D721Med (cell line): ENCODE data around the gene GRK1.

ENCODE experiments used
- DNase-seq: peaks from one replicate; pipeline ENCODE4 v3.0.0; 2011; ENCODE audit warnings: low spot score; ENCODE audit not compliant: insufficient read length
- FAIRE-seq: peaks from 2 replicates; lab custom pipeline; 2011; peaks lifted over from hg19 to GRCh38; lab: Jason Lieb, UNC
- TF ChIP-seq, protein P1 (sequence below): IDR thresholded peaks from 2 replicates; pipeline ENCODE4 v1.5.1; 2012; ENCODE audit warnings: mild to moderate bottlenecking, control low read depth; ENCODE audit not compliant: insufficient read depth; ENCODE audit errors: missing control alignments

The GRK1 gene

DNA sequence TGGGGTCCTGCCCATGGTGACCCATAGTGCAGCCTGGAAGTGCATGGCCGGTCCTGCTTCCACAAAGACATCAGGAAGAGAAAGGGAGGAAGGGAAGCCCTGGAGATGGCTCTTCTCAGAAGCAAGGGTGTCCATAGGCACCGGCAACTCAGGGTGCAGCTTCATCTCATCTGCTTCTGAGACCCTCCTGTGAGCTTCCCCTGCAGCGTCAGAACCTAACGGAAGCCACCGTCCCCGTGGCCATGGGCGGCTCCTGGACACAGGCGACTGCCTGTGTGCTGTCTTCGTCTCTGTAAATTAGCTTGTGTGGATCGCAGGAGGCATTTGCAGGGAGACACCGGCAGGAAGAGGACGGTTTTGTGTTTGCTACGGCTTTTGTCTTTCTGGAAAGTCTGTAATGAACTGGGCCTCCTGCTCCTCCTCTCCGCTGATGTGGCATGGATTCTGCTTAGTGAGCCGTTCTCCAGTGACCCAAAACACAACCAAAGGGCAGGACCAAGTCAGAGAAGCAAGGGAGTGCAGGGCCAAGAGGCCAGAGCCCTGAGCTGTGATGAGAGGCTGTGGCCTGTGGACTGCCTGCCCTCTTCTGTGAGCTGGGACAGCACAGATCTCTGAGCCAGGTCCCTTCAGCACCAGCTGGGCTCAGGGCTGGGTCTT is 11.5 kb upstream of the GRK1 start:
- TF ChIP-seq, protein P1, sequence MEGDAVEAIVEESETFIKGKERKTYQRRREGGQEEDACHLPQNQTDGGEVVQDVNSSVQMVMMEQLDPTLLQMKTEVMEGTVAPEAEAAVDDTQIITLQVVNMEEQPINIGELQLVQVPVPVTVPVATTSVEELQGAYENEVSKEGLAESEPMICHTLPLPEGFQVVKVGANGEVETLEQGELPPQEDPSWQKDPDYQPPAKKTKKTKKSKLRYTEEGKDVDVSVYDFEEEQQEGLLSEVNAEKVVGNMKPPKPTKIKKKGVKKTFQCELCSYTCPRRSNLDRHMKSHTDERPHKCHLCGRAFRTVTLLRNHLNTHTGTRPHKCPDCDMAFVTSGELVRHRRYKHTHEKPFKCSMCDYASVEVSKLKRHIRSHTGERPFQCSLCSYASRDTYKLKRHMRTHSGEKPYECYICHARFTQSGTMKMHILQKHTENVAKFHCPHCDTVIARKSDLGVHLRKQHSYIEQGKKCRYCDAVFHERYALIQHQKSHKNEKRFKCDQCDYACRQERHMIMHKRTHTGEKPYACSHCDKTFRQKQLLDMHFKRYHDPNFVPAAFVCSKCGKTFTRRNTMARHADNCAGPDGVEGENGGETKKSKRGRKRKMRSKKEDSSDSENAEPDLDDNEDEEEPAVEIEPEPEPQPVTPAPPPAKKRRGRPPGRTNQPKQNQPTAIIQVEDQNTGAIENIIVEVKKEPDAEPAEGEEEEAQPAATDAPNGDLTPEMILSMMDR = no peak
- FAIRE-seq = no peak
- no peak for DNase-seq

DNA sequence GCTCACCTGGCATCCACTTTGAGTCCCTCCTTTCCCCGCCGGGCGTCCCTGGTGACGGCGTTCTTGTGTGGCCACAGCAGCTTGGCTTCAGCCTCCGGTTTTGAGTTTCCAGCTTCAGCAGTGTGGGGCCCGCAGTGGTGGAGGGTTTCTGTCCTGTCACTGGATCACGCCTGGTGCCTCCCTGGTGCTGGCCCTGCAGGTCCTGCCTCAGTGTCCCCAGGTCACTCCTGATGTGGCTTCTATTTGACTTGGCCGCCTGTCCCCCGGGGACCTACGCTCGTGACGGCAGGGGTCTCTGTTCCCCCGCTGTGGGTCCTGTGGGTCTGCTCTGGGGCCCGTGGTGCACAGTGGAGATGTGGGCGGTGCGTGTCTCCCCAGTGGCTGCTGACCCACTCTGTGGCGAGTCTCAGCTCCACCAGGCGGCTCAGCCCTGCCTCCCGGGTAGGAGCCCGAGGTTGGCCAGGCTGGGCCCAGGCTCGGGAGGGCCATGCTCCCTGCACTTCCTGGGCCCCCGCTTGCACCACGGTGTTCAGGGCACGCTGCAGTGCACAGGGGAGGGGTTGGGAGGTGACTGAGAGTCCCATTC is 10.9 kb upstream of the GRK1 start:
- FAIRE-seq = no peak
- no peak for DNase-seq
- TF ChIP-seq, protein P1 = no peak

DNA sequence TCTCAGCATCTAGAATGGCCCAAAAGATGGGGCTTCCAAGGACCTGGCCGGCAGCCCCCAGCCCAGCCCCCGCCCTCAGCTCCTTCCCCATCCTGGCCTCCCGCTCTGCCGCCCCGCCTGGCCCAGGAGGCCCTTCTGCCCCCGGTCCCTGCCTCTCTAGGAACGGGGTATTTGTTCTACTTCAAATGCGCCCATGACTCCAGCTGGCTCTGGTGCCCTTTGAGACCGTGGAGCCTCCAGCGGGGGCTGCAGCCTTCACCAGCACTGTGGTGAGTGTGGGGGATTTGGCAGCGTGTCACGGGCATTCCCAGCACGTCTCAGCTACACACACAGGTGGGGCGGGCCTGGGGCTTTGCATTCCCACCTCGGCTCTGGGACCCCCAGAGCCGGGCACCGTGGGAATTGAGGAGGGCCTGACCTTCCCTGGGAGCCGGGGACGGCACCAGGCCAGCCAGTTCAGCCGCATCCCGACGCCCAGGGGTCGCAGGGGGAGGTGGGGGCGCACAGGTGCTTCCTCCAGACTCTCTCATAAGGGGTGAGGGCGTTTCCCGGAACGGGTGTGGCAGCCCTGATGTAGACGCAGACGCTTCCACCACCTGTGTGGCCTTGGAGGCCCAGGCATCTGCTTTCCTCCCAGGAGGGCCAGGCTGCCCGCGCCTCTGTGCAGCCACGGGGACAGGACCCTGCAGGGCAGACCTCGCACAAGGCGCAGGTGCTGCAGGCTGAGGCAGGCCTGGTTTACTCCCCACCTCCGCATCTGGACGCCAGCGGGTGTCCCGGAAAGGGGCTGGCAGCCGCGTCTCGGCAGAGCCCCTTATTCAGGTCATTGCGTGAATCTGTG is 10.0 kb upstream of the GRK1 start:
- FAIRE-seq (no peak), DNase-seq (no peak)
- TF ChIP-seq, protein P1 = no peak

DNA sequence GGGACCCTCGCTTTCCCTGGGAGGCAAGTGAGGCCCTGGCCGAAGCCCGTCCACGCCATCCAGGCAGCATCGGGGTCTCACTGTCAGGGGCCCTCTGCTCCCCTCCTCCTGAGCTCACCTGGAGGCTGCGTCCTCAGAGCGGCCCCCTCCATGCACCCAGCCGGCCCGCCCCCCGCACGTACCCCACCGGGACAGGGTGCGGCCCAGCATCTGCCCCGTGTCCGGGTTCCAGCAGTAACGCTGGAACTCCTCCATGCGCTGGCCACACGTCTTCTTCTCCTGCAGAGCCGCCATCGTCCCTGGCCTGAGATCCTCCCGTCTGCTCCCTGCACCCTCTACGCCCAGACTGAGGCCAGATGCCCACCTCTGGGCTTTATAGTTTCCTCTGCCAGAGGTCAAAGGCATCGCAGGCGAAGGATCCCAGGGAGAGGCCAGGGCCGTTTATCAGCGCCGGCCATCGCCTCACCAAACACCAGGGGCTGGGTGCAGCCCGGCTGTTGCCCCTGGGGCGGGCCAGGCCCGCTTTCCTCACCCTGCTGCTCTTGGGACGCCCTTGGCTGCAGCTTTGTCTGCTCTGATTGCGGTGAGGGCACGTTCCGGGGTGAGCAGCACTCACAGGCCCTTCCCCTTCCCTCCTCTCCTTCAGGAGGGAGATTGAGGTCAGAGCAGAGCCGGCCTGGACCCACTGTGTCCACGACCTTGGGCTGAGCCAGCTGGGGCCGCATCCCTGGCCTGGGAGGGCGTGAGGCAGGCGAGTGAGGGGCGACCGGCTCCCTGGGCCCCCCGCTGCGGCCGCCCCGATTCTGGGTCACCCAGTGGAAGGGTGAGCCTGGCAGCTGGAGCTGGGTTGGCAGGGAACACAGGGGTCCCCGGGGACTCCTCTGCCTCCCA is 8.9 kb upstream of the GRK1 start, which contains the start of gene ATP4B:
ATP4B (minus strand) TSS at position 348 of the 891 bp plus-strand sequence; CDS start at position 294, 54 bp downstream.
- TF ChIP-seq, protein P1 = no peak
- no peak for FAIRE-seq
- no peak for DNase-seq

DNA sequence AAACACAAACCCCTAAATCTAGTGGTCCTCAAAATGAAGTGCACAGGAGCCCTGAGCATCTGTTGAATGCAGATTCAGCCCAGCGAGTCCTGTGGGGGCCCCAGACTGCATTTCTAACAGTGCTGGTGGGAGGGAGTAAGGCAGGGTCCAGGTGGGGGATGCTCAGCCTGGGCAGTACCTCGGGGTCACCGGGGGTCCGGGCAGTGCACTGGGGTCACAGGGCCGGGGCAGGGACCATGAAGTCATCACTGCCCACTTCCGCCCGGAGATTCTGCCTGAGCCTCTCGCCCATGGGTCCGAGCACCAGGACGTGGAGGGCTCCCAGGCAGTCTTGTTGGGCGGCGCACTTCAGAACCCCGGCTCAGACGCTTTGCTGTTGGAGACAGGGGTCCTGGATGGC is 8.2 kb upstream of the GRK1 start:
- DNase-seq = no peak
- FAIRE-seq = no peak
- TF ChIP-seq, protein P1 = no peak

DNA sequence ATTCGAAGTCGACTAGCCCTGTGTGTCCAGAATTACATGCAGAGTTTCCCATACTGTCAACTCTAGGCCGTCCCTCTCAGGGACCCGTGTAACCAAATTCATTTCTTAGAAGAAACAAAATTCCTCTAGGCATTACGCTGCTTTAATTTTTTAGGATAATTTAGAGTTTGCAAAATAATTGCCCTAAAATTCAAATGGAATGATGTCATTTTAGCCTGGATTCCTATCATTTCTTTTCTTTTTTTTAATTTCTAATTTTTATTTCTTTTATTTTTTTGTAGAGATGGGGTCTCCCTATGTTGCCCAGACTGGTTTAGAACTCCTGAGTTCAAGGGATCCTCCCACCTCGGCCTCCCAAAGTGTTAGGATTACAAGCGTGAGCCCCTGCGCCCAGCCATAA is 7.7 kb upstream of the GRK1 start:
- TF ChIP-seq, protein P1 = no peak
- DNase-seq (no peak), FAIRE-seq (no peak)
